ENCODE measurements around the gene BOLL.
"Not testable (repeated sequence)": the region's sequence is repeated elsewhere in the genome, so short reads cannot be mapped to it uniquely, and the experiment has no call there.

Gene BOLL

GRCh38 chr2:197793456-197793855, 8.3 kb upstream of the BOLL start:
- no peak for DNase-seq

GRCh38 chr2:197786010-197786877, 1.1 kb upstream of the BOLL start:
- DNase-seq: no peak

GRCh38 chr2:197782126-197782525, 3.0 kb downstream of the BOLL start:
- no peak for DNase-seq

GRCh38 chr2:197779261-197779660, 5.9 kb downstream of the BOLL start:
- DNase-seq: no peak

- no peak for DNase-seq
Measured at GRCh38 chr2:197777823-197778407, 7.2 kb downstream of the BOLL start.

GRCh38 chr2:197760293-197760657, 24.8 kb downstream of the BOLL start:
- DNase-seq: no peak

GRCh38 chr2:197759625-197760292, 25.4 kb downstream of the BOLL start:
- DNase-seq: no peak

GRCh38 chr2:197759013-197759412, 26.1 kb downstream of the BOLL start:
- DNase-seq: no peak

GRCh38 chr2:197740200-197740599, 44.9 kb downstream of the BOLL start:
- DNase-seq: no peak

GRCh38 chr2:197728555-197729544, 56.3 kb downstream of the BOLL start:
- DNase-seq: not testable (repeated sequence)

GRCh38 chr2:197727011-197727410, 58.1 kb downstream of the BOLL start:
- no peak for DNase-seq

- DNase-seq: no peak
Measured at GRCh38 chr2:197717863-197718262, 67.3 kb downstream of the BOLL start.

GRCh38 chr2:197713271-197713670, 71.8 kb downstream of the BOLL start:
- no peak for DNase-seq

GRCh38 chr2:197711578-197711977, 73.5 kb downstream of the BOLL start:
- no peak for DNase-seq

- no peak for DNase-seq
Measured at GRCh38 chr2:197710424-197711042, 74.6 kb downstream of the BOLL start.

- DNase-seq: not testable (repeated sequence)
Measured at GRCh38 chr2:197709140-197709539, 76.0 kb downstream of the BOLL start.

- DNase-seq: no peak
Measured at GRCh38 chr2:197708331-197708730, 76.8 kb downstream of the BOLL start.

GRCh38 chr2:197707316-197708213, 77.6 kb downstream of the BOLL start:
- DNase-seq: no peak

GRCh38 chr2:197706839-197707207, 78.3 kb downstream of the BOLL start:
- no peak for DNase-seq

- no peak for DNase-seq
Measured at GRCh38 chr2:197705912-197706838, 78.9 kb downstream of the BOLL start.
